OCI-LY3 (cell line): Measurements from ENCODE around the gene LRRC75B.

Experiments used
- H2AFZ ChIP-seq: fragments of 200-600, 300-600 bp; shearing (Covaris generic); 2 replicates; pipeline ENCODE4 v1.6.0; 2014; ENCODE audit warnings: antibody characterized with exemption, low read depth, low read length
- H3K27ac ChIP-seq: fragments of 200-600, 300-600 bp; sonication (generic); 2 replicates; pipeline ENCODE4 v1.5.1; 2014; ENCODE audit warnings: mild to moderate bottlenecking, low read length, moderate library complexity, mixed read lengths
- H3K27me3 ChIP-seq: fragments of 200-600, 300-600 bp; sonication (generic); 2 replicates; pipeline ENCODE4 v1.6.1; 2014; ENCODE audit warnings: low read depth, low read length, mixed read lengths
- H3K36me3 ChIP-seq: fragments of 200-600, 300-600 bp; sonication (generic); replicated peaks from 2 replicates; pipeline ENCODE3; 2014; ENCODE audit warnings: low read depth, low read length, mixed read lengths
- H3K4me1 ChIP-seq: fragments of 300-600, 200-600 bp; sonication (generic); 2 replicates; pipeline ENCODE4 v1.6.1; 2014; ENCODE audit warnings: low read length, mixed read lengths
- H3K4me2 ChIP-seq: fragments of 200-600, 300-600 bp; sonication (generic); 2 replicates; pipeline ENCODE4 v1.6.1; 2014; ENCODE audit warnings: low read length, mixed read lengths
- H3K4me3 ChIP-seq: fragments of 300-600, 200-600 bp; sonication (generic); 2 replicates; pipeline ENCODE4 v1.5.1; 2014; ENCODE audit warnings: antibody characterized with exemption, mild to moderate bottlenecking, low read length, moderate library complexity
- H3K79me2 ChIP-seq: fragments of 300-600, 200-600 bp; shearing (Covaris generic); 2 replicates; pipeline ENCODE4 v1.6.1; 2014; ENCODE audit warnings: mild to moderate bottlenecking, low read length, mixed read lengths
- H3K9ac ChIP-seq: fragments of 300-600, 200-600 bp; shearing (Covaris generic); 2 replicates; pipeline ENCODE4 v1.6.0; 2014; ENCODE audit warnings: mild to moderate bottlenecking, low read length, moderate library complexity
- H3K9me3 ChIP-seq: fragments of 200-600, 300-600 bp; shearing (Covaris generic); 2 replicates; pipeline ENCODE4 v1.6.1; 2014; ENCODE audit warnings: low read length, mixed read lengths; ENCODE audit not compliant: insufficient read depth
- H4K20me1 ChIP-seq: fragments of 200-600, 300-600 bp; sonication (generic); 2 replicates; pipeline ENCODE4 v1.6.1; 2016; ENCODE audit warnings: low read length, mixed read lengths; ENCODE audit not compliant: insufficient read depth
- EZH2phosphoT487 ChIP-seq: fragments of 200-600 bp; shearing (Covaris generic); IDR thresholded peaks from 2 replicates; pipeline ENCODE4 v1.6.1; 2018; ENCODE audit warnings: antibody characterized with exemption, mixed run types, low read depth
- TF ChIP-seq, protein P1 (sequence below): fragments of 200-600, 300-600 bp; sonication (generic); IDR thresholded peaks from 2 replicates; pipeline ENCODE4 v1.5.1; 2014; ENCODE audit warnings: antibody characterized with exemption, low read length, low read depth

The LRRC75B gene

GRCh38 chr22:24587948-24588347 lies 4.9 kb downstream of the LRRC75B start:
- no peaks in the 10 kb centered on the region for H3K27me3 ChIP-seq
- H4K20me1 ChIP-seq = no peaks in the 10 kb centered on the region
- no peak for TF ChIP-seq EZH2phosphoT487
- TF ChIP-seq, protein P1, sequence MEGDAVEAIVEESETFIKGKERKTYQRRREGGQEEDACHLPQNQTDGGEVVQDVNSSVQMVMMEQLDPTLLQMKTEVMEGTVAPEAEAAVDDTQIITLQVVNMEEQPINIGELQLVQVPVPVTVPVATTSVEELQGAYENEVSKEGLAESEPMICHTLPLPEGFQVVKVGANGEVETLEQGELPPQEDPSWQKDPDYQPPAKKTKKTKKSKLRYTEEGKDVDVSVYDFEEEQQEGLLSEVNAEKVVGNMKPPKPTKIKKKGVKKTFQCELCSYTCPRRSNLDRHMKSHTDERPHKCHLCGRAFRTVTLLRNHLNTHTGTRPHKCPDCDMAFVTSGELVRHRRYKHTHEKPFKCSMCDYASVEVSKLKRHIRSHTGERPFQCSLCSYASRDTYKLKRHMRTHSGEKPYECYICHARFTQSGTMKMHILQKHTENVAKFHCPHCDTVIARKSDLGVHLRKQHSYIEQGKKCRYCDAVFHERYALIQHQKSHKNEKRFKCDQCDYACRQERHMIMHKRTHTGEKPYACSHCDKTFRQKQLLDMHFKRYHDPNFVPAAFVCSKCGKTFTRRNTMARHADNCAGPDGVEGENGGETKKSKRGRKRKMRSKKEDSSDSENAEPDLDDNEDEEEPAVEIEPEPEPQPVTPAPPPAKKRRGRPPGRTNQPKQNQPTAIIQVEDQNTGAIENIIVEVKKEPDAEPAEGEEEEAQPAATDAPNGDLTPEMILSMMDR = no peak
- no peaks in the 10 kb centered on the region for H3K4me1 ChIP-seq
- H2AFZ ChIP-seq = no peak overlapping the region
- H3K36me3 ChIP-seq = no peaks in the 10 kb centered on the region
- no peaks in the 10 kb centered on the region for H3K9me3 ChIP-seq
- no peak overlapping the region for H3K4me3 ChIP-seq
- no peaks in the 10 kb centered on the region for H3K79me2 ChIP-seq
- no peak overlapping the region for H3K4me2 ChIP-seq
- H3K9ac ChIP-seq = no peak overlapping the region
- H3K27ac ChIP-seq = no peak overlapping the region

- no peaks in the 10 kb centered on the region for H3K9me3 ChIP-seq
- H3K79me2 ChIP-seq = no peaks in the 10 kb centered on the region
- TF ChIP-seq, protein P1 = no peak
- H4K20me1 ChIP-seq = no peaks in the 10 kb centered on the region
- H3K4me3 ChIP-seq = no peak overlapping the region
- no peak overlapping the region for H3K27ac ChIP-seq
- no peak overlapping the region for H3K9ac ChIP-seq
- H3K4me1 ChIP-seq = no peaks in the 10 kb centered on the region
- no peaks in the 10 kb centered on the region for H3K36me3 ChIP-seq
- no peaks in the 10 kb centered on the region for H3K27me3 ChIP-seq
- H3K4me2 ChIP-seq = no peak overlapping the region
- no peak overlapping the region for H2AFZ ChIP-seq
Observed at GRCh38 chr22:24587251-24587650, 5.6 kb downstream of the LRRC75B start.

DNA sequence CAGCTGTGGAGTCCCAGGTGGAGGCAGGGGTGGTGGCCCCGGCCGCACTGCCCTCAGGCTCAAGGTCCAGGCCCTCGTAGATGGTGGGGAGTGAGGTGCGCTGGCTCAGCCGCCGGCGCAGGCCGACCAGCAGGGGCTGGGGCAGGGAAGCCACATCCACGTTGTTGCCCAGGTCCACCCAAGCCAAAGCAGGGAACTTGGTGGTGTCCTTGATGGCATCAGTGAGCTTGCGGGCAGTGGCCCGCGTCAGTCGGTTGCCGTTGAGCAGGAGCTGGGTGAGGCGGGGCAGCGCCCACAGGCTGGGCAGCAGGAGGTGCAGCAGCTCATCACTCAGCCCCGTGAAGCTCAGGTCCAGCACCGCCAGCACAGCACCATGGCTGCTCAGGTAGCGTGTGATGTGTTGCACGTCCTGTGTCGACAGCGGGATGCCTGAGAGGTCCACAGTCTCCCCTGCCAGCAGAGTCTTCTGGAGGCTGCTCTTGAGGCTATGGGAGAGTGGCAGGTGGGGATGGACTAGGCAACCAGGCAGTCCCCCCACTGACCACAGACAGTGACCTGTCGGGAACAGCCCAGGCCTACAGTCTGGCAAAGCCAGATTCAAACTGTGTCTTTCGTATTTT lies 6.8 kb downstream of the LRRC75B start:
- H3K9me3 ChIP-seq = no peaks in the 10 kb centered on the region
- H3K9ac ChIP-seq = no peak overlapping the region
- no peaks in the 10 kb centered on the region for H3K27me3 ChIP-seq
- no peaks in the 10 kb centered on the region for H3K4me1 ChIP-seq
- no peaks in the 10 kb centered on the region for H3K79me2 ChIP-seq
- no peaks in the 10 kb centered on the region for H4K20me1 ChIP-seq
- H3K4me2 ChIP-seq = no peak overlapping the region
- H2AFZ ChIP-seq = no peak overlapping the region
- no peak overlapping the region for H3K27ac ChIP-seq
- H3K36me3 ChIP-seq = no peaks in the 10 kb centered on the region
- TF ChIP-seq, protein P1 = no peak
- TF ChIP-seq EZH2phosphoT487 = no peak
- H3K4me3 ChIP-seq = no peak overlapping the region

- Histone ChIP-seq H3K4me3 (no peak overlapping the region), H3K27ac (no peak overlapping the region), H3K9ac (no peak overlapping the region), H4K20me1 (no peaks in the 10 kb centered on the region), H3K27me3 (no peaks in the 10 kb centered on the region), H3K79me2 (no peaks in the 10 kb centered on the region), H3K4me1 (no peaks in the 10 kb centered on the region), H3K4me2 (no peak overlapping the region), H3K9me3 (no peaks in the 10 kb centered on the region), H2AFZ (no peak overlapping the region), H3K36me3 (no peaks in the 10 kb centered on the region)
- TF ChIP-seq EZH2phosphoT487 = no peak
- TF ChIP-seq, protein P1 = no peak
Observed at GRCh38 chr22:24585461-24585860, 7.4 kb downstream of the LRRC75B start.
